ENCODE data around the gene IL12RB1. TPM values are rescaled to one million over a fixed set of nuclear protein-coding genes. Genes with fewer than 3 reads are reported as not detected.

The IL12RB1 gene
- total RNA-seq, 1 donor from 2014 or later = not detected

DNA sequence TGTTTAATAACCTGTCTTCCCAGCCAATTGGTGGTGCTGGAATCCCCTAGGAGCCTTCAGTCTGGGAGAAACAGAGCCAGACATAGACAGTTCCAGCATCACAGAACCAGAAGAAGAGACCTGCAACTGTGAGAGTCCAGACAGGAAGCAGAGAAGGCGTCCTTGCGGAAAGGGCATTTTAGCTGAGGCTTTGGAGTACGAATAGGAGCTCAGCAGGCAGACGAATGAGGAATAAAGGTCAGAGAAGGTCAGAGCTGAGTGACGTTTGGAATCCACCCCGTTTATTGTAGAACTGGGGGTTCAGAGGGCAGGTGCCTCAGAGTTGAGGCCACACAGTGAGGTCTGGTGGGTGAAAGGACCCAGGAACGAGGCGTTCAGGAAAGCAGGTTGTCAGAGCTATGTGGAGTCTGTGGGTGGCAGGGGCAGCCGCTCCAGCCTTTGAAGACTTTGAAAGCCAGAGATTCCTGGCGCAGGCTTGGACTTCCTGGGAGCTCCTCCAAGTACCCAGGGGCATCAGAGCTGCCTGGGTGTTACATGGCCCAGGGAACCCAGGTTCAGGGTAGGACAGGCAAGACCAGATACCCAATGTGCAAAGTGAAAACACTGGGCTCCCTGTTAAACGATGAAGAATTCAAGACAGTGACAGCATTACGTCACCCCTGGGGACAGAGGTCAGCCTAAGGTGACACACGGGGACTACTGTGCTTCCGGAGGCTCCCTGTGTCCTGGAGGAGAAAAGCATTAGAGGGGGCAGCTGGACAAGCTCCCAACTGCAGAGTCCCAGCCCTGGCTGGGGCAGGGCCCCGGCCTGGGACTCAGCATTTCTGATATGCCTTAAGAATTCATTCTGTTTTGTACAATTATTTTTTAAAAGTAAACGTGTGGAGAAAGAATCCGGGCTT is 73.3 kb downstream of the IL12RB1 start:
- TF ChIP-seq, protein P1, sequence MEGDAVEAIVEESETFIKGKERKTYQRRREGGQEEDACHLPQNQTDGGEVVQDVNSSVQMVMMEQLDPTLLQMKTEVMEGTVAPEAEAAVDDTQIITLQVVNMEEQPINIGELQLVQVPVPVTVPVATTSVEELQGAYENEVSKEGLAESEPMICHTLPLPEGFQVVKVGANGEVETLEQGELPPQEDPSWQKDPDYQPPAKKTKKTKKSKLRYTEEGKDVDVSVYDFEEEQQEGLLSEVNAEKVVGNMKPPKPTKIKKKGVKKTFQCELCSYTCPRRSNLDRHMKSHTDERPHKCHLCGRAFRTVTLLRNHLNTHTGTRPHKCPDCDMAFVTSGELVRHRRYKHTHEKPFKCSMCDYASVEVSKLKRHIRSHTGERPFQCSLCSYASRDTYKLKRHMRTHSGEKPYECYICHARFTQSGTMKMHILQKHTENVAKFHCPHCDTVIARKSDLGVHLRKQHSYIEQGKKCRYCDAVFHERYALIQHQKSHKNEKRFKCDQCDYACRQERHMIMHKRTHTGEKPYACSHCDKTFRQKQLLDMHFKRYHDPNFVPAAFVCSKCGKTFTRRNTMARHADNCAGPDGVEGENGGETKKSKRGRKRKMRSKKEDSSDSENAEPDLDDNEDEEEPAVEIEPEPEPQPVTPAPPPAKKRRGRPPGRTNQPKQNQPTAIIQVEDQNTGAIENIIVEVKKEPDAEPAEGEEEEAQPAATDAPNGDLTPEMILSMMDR (IDR thresholded peaks at IDR 0.05; ENCODE audit: unreplicated experiment) = no peak
- no peak overlapping the region for H3K27ac Mint-ChIP-seq (ENCODE audit: unreplicated experiment)
- H3K27me3 Mint-ChIP-seq (ENCODE audit: unreplicated experiment) = peaks cover 2% of the 10 kb centered on the region
- H3K36me3 Mint-ChIP-seq (ENCODE audit: low read depth, unreplicated experiment) = no peaks in the 10 kb centered on the region
- H3K4me3 Mint-ChIP-seq (ENCODE audit: unreplicated experiment) = no peak overlapping the region
- no peaks in the 10 kb centered on the region for H3K9me3 Mint-ChIP-seq (ENCODE audit: unreplicated experiment)
- peaks cover 4% of the 10 kb centered on the region for H3K4me1 Mint-ChIP-seq (ENCODE audit: unreplicated experiment)
- no peak for DNase-seq (ENCODE audit: low spot score)

DNA sequence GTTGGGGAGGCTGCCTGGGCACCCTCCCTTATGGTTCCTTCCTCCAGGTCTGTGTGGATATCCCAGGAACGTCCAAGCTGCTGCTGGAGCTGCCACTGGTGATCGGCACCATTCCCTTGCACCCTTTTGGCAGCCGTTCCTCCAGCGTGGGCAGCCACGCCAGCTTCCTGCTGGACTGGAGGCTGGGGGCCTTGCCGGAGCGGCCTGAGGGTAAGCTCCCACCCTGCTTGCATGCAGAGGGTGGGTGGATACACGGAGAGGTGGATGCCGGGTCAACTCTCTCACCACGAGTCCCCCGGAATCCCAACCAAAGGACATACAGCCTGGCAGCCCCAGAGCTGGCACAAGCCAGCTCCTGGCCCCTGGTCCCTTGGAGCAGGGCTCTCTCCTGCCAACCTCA is 76.6 kb downstream of the IL12RB1 start:
- Mint-ChIP-seq H3K4me1 (ENCODE audit: unreplicated experiment) (peaks cover 6% of the 10 kb centered on the region), H3K36me3 (ENCODE audit: low read depth, unreplicated experiment) (peaks cover 3% of the 10 kb centered on the region), H3K4me3 (ENCODE audit: unreplicated experiment) (no peak overlapping the region), H3K9me3 (ENCODE audit: unreplicated experiment) (no peaks in the 10 kb centered on the region), H3K27me3 (ENCODE audit: unreplicated experiment) (peaks cover 9% of the 10 kb centered on the region), H3K27ac (ENCODE audit: unreplicated experiment) (no peak overlapping the region)
- DNase-seq (ENCODE audit: low spot score) = no peak
- TF ChIP-seq, protein P1 (IDR thresholded peaks at IDR 0.05; ENCODE audit: unreplicated experiment) = no peak

DNA sequence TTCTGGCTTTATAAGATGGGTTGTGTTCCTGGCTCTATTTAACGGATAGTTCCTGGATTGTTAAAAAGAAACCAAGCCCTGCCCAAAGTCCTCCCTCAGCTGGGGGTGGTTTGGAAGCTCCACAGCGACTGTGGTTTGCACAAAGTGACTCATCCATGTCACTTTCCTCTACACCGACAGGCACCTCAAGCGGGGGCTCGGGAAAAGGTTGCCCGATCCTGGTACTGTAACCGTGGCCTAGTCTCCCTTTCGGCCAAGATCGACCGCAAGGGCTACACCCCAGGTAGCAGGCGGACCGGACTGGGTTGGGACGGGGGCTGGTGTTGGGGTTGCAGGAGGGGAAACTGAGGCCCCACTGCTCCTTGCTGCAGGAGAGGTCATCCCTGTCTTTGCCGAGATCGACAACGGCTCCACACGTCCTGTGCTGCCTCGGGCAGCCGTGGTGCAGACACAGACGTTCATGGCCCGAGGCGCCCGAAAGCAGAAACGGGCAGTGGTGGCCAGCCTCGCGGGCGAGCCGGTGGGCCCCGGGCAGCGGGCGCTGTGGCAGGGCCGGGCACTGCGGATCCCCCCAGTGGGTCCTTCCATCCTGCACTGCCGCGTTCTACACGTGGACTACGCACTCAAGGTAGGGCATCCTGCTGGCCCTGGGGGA is 77.2 kb downstream of the IL12RB1 start:
- TF ChIP-seq, protein P1 (IDR thresholded peaks at IDR 0.05; ENCODE audit: unreplicated experiment) = no peak
- Mint-ChIP-seq H3K4me3 (ENCODE audit: unreplicated experiment) (no peak overlapping the region), H3K27me3 (ENCODE audit: unreplicated experiment) (peaks cover 9% of the 10 kb centered on the region)

More for the DNA sequence above, 77.2 kb downstream of the IL12RB1 start:
- Mint-ChIP-seq H3K27ac (ENCODE audit: unreplicated experiment) (no peak overlapping the region), H3K4me1 (ENCODE audit: unreplicated experiment) (peaks cover 6% of the 10 kb centered on the region), H3K9me3 (ENCODE audit: unreplicated experiment) (no peaks in the 10 kb centered on the region), H3K36me3 (ENCODE audit: low read depth, unreplicated experiment) (peaks cover 3% of the 10 kb centered on the region)
- DNase-seq (ENCODE audit: low spot score) = no peak

Other genes with a start within 250 kb of the IL12RB1 start
- gene JAK3, start 239.0 kb downstream of the IL12RB1 start, total RNA-seq (ENCODE audit: unreplicated experiment) = 30.9 TPM
- gene RPL18A, start 227.0 kb downstream of the IL12RB1 start, total RNA-seq (ENCODE audit: unreplicated experiment) = 2,048 TPM
- not detected for gene SLC5A5, start 215.0 kb downstream of the IL12RB1 start, total RNA-seq (ENCODE audit: unreplicated experiment)
- 68.2 TPM for gene CCDC124, start 153.9 kb downstream of the IL12RB1 start, total RNA-seq (ENCODE audit: unreplicated experiment)
- 19.3 TPM for gene KCNN1, start 119.8 kb downstream of the IL12RB1 start, total RNA-seq (ENCODE audit: unreplicated experiment)
- gene ARRDC2, start 78.8 kb downstream of the IL12RB1 start, total RNA-seq (ENCODE audit: unreplicated experiment) = 2.8 TPM
- gene MAST3, start 10.8 kb upstream of the IL12RB1 start, total RNA-seq (ENCODE audit: unreplicated experiment) = 3.9 TPM
- gene PIK3R2, start 66.2 kb upstream of the IL12RB1 start, total RNA-seq (ENCODE audit: unreplicated experiment) = 28.0 TPM
- not detected for gene IFI30, start 86.9 kb upstream of the IL12RB1 start, total RNA-seq (ENCODE audit: unreplicated experiment)
- gene MPV17L2, start 106.3 kb upstream of the IL12RB1 start, total RNA-seq (ENCODE audit: unreplicated experiment) = 17.7 TPM
- gene RAB3A, start 117.1 kb upstream of the IL12RB1 start, total RNA-seq (ENCODE audit: unreplicated experiment) = 3.1 TPM
- 0.85 TPM for gene PDE4C, start 139.5 kb upstream of the IL12RB1 start, total RNA-seq (ENCODE audit: unreplicated experiment)
- 1.2 TPM for gene IQCN, start 187.5 kb upstream of the IL12RB1 start, total RNA-seq (ENCODE audit: unreplicated experiment)
- gene JUND, start 194.7 kb upstream of the IL12RB1 start, total RNA-seq (ENCODE audit: unreplicated experiment) = 129 TPM
- gene LSM4, start 236.1 kb upstream of the IL12RB1 start, total RNA-seq (ENCODE audit: unreplicated experiment) = 166 TPM